ENCODE results near the gene ARSJ. TPM values are rescaled to one million over a fixed set of nuclear protein-coding genes. Genes with fewer than 3 reads are reported as not detected.

The ARSJ gene
- total RNA-seq, 1 donor from 2014 or later, result 31.7 TPM

DNA sequence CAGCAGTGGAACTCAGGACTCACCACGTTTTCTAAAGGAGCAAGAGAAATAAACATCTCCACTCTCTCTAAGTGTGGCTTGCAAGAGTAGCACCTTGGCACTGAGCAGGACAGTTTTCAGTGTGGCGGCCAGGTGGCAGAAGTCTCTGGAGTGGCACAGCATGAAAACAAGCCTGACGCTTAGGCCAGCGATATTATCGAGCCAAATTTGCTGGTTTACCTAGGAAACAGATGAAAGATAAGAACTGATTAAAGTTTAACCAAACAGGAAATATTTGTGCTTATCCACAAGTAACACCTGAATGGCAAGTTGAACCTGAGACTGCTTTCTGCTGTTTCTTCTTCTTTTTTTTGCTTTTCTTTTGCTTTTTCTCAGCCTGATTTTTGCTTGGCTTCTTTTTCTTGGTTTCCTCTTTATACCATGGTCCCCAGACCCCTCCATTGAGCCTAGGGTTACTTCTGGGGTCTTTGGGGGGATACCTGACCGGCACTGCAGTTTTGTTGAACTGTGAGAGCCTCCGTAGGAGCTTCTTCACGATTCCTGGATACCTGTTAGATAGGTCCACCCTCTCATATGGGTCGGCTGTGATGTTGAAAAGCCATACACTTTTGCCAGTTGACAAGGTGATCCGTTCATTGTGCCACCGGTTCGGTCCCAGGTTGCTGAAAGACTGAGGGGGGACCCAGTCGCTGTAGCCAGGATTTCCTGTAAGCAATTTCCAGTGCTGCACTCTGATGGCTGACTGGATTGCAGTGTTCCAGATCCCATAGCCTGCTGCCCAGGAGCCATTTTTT is 77.3 kb downstream of the ARSJ start:
- DNase-seq (ENCODE audit: low read depth), result peak; percentile 53

DNA sequence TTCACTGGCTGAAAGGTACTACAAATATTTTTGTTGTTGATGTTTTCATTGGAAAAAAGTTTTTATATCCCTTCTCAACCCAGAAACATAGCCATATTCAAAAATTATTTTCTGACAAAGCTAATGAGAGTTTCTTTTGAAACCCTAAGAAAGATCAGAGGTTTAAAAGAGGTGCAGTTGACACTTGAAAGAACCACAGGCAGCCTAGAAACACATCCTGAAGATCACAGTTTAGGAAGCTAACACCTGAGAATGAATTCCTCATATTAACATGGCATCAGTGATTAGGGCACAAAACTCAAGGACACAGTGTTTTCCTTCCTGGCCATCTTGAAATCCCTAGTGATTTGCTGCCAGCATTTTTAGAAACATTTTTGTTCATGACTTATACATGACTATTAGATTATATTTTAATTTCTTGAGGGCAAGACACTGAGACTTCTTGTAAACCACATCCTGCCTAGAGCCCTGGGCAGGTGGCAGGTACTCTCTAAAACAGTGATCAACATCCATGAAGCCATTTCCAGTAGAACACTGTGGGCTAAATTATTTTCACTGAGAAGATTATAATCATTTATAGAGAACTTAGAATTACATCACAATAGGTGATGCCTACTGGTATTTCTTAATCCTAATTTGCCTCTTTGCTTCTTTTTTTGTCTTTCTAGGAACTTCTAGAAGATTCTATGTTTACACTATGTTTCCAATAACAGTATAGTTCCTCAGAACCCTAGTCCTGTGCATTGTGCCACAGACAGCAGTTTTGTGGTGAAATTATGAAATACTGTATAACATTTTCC is 80.0 kb downstream of the ARSJ start:
- DNase-seq (ENCODE audit: low read depth), result no peak

DNA sequence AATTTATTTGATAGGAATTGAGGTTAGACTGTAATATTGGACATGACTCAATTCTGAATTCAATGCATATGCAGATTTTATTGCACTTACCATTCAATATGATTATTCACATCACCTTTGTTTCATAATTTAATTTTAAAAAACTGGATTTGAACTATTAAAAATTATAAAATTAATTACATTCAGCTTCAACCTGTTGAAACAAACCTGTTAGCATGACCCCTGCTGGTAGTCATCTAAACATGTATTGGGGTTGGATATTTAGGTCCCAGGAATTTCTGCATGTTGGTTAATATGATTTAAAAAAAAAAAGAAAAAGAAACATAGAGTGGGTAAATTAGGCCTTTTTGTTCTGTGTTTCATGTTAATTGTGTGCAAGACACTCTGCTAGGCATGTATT is 85.9 kb downstream of the ARSJ start:
- DNase-seq (ENCODE audit: low read depth), result no peak

DNA sequence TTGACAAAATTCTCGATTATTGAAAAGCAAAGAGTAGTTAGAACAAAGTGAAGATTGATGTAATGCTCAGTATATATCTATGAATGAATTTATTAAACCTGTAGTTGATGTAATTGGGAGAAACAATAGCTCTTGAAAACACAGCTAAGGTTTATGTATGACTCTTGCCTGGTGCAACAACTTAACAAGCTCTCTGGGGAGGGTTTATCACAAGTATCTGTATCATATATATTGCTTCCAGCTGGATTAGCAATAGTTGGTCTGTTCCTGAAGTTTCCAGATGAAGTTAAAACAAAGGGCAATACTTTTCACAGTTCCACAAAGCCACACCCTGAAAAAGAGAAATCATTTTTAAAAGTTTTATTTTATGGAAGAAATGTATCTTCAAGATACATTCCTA is 91.4 kb downstream of the ARSJ start:
- DNase-seq (ENCODE audit: low read depth), result no peak

DNA sequence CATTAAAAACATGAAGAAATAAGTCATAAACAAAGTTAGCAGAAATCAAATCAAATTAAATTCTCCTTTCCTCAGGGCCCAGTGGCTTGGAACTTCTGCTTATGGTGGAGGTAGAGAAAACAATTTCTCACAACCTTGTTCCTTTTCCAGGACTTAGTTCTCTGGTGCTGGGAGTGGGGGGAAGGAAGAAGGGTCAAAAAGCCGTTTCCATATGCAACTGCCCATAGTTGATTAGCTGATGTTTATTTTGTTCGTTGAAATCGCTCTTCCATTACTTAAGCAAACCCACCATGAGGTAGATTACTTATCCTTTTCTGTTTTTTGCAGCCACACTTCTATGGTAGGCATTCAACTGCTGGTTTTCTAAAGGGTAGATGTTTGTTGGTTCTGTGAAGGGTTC is 94.2 kb downstream of the ARSJ start:
- DNase-seq (ENCODE audit: low read depth), result no peak

DNA sequence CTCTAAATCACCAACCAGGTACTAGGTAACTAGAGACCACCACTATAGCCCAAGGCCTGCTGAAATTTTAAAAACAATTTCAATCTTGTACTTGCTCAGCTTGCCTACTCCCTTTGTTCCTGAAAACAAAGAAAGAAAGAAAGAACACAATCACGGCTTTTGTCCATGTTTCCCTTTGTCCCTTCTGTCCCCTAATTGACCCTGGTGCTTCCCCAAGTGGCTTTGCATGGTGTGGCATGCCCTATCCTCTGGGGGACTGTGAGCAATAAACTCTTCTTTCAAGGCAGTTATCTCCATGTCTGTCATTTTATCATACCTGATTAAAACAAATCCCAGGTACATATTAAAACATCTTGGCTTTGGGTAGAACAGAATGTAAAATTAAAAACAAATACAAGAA is 94.8 kb downstream of the ARSJ start:
- DNase-seq (ENCODE audit: low read depth), result no peak

DNA sequence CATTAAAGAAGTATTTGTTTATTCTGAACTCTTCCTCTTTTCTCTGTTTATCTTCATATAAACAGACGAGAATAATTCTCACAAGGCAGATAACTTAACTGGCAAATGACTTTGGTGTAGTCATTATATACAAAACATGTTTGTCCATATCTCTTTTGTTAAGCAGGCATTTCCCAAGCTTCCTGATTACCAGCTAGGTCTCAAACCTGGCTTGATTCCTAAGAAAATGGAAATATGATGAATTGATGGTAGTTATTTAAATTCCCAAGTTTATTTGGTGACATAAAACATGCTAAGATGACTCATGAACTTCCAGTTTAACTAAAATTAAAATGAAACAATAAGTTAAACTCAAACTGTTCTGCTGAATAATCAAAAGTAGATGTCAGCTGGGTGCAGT is 96.8 kb downstream of the ARSJ start:
- DNase-seq (ENCODE audit: low read depth), result peak; percentile 24

DNA sequence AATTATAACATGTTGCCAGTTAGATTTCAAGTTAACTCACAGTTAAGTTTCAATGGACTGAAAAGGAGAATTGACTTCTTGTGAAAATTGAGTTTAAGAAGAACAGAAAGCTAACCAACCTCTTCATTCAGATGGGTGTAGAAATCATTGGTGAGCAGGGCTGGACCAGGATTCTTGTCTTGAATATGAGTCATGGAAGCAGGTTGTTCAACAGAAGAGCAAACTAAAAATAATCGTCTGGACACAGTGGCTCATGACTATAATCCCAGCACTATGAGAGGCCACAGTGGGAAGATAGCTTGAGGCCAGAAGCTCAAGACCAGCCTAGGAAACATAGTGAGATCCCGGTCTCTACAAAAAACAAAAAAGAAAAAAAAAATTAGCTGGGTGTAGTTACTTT is 98.2 kb downstream of the ARSJ start:
- DNase-seq (ENCODE audit: low read depth), result peak; percentile 68

DNA sequence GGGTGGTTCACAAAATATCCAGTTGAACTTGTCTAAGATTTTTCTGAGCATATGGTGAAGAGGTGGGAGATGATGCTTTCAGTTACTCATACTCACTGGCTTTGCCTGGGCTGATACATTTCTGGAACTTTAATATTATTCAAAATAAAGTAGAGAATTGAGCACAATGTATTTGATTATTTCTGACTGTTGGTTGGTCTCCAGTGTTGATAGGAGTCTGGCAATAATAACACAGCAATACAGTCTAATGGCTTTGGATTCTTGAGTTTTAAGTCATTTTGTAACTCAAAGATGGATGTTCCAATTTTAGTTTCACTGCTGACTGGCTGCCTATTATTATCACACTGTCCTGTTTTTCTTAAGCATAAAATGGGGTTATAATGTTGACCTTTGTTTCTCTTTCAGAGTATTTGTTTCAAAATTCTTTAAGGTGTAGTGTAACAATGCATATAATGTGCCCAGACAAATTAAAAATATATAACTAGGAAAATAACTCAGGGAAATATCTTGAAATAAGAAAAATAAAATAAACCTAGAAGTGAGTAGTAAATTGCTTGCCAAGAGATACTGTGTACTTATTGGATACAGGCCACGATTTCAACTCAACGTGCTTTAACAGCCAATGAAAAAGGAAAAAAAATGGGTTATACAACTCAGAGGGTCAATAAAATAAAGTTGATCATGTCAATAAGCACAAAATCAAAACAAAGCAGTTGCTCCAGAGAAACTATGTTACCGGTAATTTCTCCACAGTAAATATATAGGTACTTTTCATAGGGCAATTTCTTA is 99.0 kb downstream of the ARSJ start:
- no peak for DNase-seq (ENCODE audit: low read depth)

DNA sequence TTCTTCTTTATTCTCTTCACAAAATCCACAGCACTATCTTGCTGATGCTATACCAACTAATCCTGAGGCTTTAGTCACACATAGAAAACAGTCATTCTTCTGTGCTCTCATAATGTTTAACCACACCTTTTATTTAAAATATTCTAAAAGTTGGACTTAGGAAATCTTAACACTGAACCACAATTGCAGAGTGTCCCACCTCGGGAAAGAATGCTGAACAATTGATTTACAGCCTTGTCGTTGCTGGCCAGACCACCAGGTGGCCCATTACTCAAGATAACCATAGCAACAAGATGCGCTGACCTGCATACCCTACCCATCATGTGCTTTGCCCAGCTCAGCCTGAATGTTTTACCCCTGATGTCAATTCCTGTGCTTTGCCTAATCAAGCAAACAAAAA is 100.8 kb downstream of the ARSJ start:
- DNase-seq (ENCODE audit: low read depth), result peak; percentile 90

DNA sequence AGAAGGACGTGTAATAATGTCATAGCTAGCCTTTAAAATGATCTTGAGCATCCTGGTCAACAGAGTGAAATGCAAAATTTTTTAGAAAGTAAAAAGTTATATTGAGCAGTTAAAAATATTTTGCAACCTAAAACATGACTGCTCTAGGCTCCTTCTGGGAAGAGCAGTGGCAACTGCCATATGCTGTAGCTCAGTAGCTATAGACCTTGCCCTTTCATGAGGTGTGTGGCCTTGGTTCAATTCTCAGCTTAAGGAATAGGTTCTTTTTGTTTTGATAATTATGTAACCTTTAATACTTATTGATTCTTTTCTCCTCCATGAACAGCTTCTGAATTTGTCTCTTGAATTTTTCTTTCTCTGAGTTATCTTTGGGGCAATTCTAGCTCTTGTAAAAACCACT is 105.0 kb downstream of the ARSJ start:
- no peak for DNase-seq (ENCODE audit: low read depth)

DNA sequence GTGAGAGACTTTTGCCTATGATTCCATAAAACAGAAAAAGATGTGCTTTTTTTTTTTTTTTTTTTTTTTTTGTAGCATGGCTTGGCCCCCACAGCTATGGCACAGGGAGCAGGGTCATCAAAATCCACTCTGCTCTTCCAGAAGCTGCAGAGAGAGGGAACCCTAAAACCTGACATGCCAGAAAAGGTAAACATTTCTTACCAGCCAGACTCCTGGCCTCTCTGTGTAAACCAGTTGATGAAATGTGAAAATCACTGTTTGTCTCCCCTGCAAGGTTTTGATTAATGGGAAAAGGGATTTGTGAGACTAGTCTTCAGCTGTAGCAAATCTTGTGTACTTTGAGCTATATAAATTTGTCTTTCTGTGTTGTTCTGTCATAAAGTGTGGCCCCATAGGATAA is 105.9 kb downstream of the ARSJ start:
- no peak for DNase-seq (ENCODE audit: low read depth)

DNA sequence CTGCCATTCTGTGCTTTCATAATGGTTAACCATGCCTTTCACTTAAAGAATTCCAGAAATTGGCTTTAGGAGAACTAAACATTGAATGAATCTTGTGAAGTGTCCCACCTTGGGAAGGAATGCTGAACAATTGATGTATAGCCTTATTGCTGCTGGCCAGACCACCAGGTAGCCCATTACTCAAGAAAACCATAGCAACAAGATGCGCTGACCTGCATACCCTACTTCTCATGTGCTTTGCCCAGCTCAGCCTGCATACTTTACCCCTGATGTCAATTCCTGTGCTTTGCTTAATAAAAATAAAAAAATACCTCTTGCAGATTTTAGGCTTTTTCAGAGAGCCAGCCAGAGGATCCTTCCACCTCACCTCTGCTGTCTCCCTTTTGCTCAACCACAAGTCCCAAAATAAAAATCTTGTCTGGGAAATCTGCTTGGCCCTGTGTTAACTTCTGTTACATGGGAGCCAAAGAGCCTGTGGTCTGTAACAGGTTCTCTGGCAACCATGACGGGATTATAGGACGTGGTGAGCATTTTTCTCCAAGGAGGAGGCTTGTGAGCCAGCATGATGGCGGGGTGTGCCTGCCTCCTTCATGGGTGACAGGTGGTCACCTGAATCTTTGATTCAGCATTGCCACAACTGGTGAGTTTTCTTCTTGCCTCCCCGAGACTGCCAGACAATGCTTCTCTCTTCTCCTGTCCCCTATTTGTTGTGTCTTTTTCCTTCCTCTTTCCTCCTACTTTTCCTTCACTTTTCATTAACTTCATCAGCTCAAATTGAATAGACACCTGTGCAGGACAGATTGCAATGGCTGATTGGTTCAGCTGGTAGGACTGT is 106.8 kb downstream of the ARSJ start:
- DNase-seq (ENCODE audit: low read depth), result peak; percentile 66

DNA sequence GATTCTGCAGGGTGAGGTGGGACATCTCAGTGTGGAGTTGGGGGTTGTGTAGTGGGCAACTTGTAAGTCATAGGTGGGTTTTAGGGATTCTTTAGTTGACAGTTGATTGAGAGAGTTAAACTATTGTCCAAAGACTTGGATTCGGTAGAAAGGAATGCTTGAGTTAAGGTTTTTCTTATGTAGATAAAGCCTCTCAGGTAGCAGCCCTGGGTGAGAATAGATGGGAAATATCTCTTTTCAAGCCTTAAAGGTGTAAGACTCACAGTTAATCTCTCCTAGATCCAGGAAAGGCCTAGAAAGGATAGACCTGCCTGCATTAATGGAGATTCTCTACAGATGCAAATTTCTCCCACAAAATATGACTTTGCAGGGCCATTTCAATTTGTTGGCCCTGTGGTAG is 108.4 kb downstream of the ARSJ start:
- no peak for DNase-seq (ENCODE audit: low read depth)

DNA sequence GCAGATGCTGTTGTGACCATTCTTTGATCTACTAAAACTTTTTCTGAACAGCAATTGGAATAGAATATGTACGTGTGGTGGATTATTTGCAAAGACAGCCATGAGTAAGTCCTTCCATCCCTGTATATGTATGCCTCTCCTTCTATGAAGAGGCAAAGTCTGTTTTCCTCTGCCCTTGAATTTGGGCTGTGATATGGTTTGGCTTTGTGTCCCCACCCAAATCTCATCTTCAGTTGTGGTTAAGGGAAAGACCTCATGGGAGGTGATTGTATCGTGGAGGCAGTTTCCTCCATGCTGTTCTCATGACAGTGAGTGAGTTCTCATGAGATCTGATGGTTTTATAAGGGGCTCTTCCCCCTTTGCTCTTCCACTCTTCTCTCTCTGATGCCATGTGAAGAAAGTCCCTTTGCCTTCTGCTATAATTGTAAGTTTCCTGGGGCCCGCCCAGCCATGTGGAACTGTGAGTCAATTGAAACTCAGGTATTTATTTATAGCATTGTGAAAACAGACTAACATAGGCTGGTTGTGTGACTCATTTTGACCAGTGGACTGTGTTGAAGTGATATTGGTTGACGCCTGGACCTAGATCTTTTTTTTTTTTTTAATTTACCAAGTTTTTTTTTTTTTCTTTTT is 109.6 kb downstream of the ARSJ start:
- DNase-seq (ENCODE audit: low read depth), result peak; percentile 98

DNA sequence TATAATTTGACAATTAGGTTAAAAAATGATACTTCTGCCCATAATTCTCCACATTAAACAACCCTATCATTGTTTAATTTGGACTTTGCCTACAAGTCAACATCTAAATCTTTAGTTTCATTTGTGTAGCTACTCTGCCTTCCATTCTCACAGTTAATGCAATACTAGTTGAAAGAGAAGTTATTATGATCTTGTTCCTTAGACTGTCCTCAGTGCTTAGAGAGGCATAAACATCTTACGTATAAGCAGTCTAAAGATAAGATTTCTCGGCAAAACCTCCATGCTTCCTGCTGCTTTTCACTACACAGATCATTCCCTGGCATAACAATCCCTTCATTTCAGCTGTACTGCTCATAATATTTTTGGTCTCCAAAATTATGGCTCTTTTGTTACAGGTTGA is 112.8 kb downstream of the ARSJ start:
- DNase-seq (ENCODE audit: low read depth), result no peak

DNA sequence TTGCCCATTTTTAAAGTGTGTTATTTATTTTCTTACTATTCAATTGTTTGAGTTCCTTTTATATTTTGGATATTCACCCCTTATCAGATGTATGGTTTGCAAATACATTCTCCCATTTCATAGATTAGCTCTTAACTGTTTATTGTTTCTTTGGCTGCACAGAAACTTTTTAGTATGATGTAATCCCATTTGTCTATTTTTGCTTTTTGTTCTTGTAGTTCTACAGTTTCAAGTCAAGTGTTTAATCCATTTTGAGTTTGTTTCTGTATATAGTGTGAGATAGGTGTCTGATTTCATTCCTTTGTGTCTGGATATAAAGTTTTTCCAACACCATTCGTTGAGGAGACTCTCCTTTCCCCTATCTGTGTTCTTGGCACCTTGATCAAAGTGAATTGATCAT is 120.5 kb downstream of the ARSJ start:
- no peak for DNase-seq (ENCODE audit: low read depth)

DNA sequence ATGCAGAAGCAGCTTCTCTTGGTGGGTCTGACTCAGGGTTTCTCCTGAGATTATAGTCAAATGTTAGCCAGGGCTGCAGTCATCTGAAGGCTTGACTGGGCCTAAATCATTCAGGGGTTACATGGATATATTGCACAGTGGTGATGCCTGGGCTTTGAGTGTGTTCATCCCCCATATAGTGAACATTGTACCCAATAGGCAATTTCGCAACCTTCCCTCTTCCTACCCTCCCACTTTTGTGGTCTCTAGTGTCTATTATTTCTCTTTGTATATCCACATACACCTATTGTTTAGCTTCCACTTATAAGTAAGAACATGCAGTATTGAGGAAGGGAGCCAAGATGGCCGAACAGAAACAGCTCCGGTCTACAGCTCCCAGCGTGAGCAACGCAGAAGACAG is 127.6 kb downstream of the ARSJ start:
- no peak for DNase-seq (ENCODE audit: low read depth)

Data from renal cortical epithelial cell (primary cell).